Glutamatergic neuron (in vitro differentiated cells): ENCODE data around the gene CSRNP3. TPM values are rescaled to one million over a fixed set of nuclear protein-coding genes. Genes with fewer than 3 reads are reported as not detected.

Experiments used
- DNase-seq: peaks from one replicate; pipeline ENCODE4 v3.0.0; 2022
- H3K27ac Mint-ChIP-seq: one replicate; pipeline ENCODE4 v1.8.0; 2020; ENCODE audit warnings: mild to moderate bottlenecking, mixed read lengths, inconsistent platforms; ENCODE audit not compliant: unreplicated experiment
- H3K27me3 Mint-ChIP-seq: one replicate; pipeline ENCODE4 v1.8.0; 2020; ENCODE audit warnings: mild to moderate bottlenecking, moderate library complexity, mixed read lengths, inconsistent platforms; ENCODE audit not compliant: unreplicated experiment
- H3K36me3 Mint-ChIP-seq: one replicate; pipeline ENCODE4 v1.8.0; 2020; ENCODE audit warnings: mild to moderate bottlenecking, mixed read lengths, inconsistent platforms; ENCODE audit not compliant: unreplicated experiment
- H3K4me1 Mint-ChIP-seq: one replicate; pipeline ENCODE4 v1.8.0; 2020; ENCODE audit warnings: mild to moderate bottlenecking, low read depth, mixed read lengths, inconsistent platforms; ENCODE audit not compliant: unreplicated experiment
- H3K4me3 Mint-ChIP-seq: one replicate; pipeline ENCODE4 v1.8.0; 2020; ENCODE audit warnings: mild to moderate bottlenecking, mixed read lengths, inconsistent platforms; ENCODE audit not compliant: unreplicated experiment
- H3K9me3 Mint-ChIP-seq: one replicate; pipeline ENCODE4 v1.8.0; 2020; ENCODE audit warnings: mild to moderate bottlenecking, moderate library complexity, mixed read lengths, inconsistent platforms; ENCODE audit not compliant: unreplicated experiment
- CTCF ChIP-seq: fragments of 200-600 bp; sonication (generic); IDR thresholded peaks from one replicate; pipeline ENCODE4 v1.5.0; 2021; ENCODE audit not compliant: partially characterized antibody, unreplicated experiment
- total RNA-seq: library from RNA; stranded (reverse); fragmentation: NEBNext Ultra II Directional; extraction: Animal tissue kit (Norgen Biotek cat#: 25700); gene quantifications from one replicate; pipeline ENCODE4 v1.2.1, GENCODE V29; 2021; ENCODE audit not compliant: unreplicated experiment

CSRNP3 gene
- total RNA-seq, 1 donor from 2014 or later: 23.0 TPM

GRCh38 chr2:165466386-165466785 is 3.1 kb upstream of the CSRNP3 start:
- TF ChIP-seq CTCF: no peak
- H3K9me3 Mint-ChIP-seq: peaks cover 9% of the 10 kb centered on the region
- H3K36me3 Mint-ChIP-seq: no peaks in the 10 kb centered on the region
- peaks cover 51% of the 10 kb centered on the region for H3K4me1 Mint-ChIP-seq
- H3K4me3 Mint-ChIP-seq: peak overlapping the region; percentile 40
- H3K27ac Mint-ChIP-seq: peak overlapping the region; percentile 17
- peaks cover 8% of the 10 kb centered on the region for H3K27me3 Mint-ChIP-seq
- no peak for DNase-seq

GRCh38 chr2:165467921-165468320 is 1.6 kb upstream of the CSRNP3 start:
- H3K27me3 Mint-ChIP-seq: peaks cover 2% of the 10 kb centered on the region
- TF ChIP-seq CTCF: no peak
- peaks cover 48% of the 10 kb centered on the region for H3K4me1 Mint-ChIP-seq
- H3K36me3 Mint-ChIP-seq: no peaks in the 10 kb centered on the region
- no peak overlapping the region for H3K4me3 Mint-ChIP-seq
- no peak for DNase-seq
- no peak overlapping the region for H3K27ac Mint-ChIP-seq
- peaks cover 2% of the 10 kb centered on the region for H3K9me3 Mint-ChIP-seq

- Mint-ChIP-seq H3K4me1 (peaks cover 51% of the 10 kb centered on the region), H3K27ac (no peak overlapping the region), H3K27me3 (no peaks in the 10 kb centered on the region), H3K4me3 (peak overlapping the region; percentile 95), H3K9me3 (no peaks in the 10 kb centered on the region), H3K36me3 (no peaks in the 10 kb centered on the region)
- no peak for DNase-seq
- TF ChIP-seq CTCF: no peak
These were observed 863 bp downstream of the CSRNP3 start for GRCh38 chr2:165470361-165470760.

GRCh38 chr2:165471349-165471950 is 2.0 kb downstream of the CSRNP3 start:
- Mint-ChIP-seq H3K27me3 (no peaks in the 10 kb centered on the region), H3K4me3 (peak overlapping the region; percentile 83), H3K9me3 (no peaks in the 10 kb centered on the region), H3K27ac (peak overlapping the region; percentile 78), H3K4me1 (peaks cover 50% of the 10 kb centered on the region), H3K36me3 (no peaks in the 10 kb centered on the region)
- DNase-seq: no peak
- no peak for TF ChIP-seq CTCF

GRCh38 chr2:165472922-165473321 is 3.4 kb downstream of the CSRNP3 start:
- H3K27me3 Mint-ChIP-seq: no peaks in the 10 kb centered on the region
- no peak for TF ChIP-seq CTCF
- H3K36me3 Mint-ChIP-seq: no peaks in the 10 kb centered on the region
- DNase-seq: no peak
- peaks cover 48% of the 10 kb centered on the region for H3K4me1 Mint-ChIP-seq
- peak overlapping the region; percentile 45 for H3K4me3 Mint-ChIP-seq
- H3K27ac Mint-ChIP-seq: no peak overlapping the region
- no peaks in the 10 kb centered on the region for H3K9me3 Mint-ChIP-seq
